Activated CD4-positive, alpha-beta T cell treated with anti-CD3 and anti-CD28 coated beads for 48 hours (primary cell): ENCODE results near the gene GPSM1.
"Not testable (repeated sequence)": the region's sequence is repeated elsewhere in the genome, so short reads cannot be mapped to it uniquely, and the experiment has no call there.

Experiments
- DNase-seq: peaks from one replicate; pipeline ENCODE4 v3.0.0-alpha.2; 2020

GPSM1 gene

DNA sequence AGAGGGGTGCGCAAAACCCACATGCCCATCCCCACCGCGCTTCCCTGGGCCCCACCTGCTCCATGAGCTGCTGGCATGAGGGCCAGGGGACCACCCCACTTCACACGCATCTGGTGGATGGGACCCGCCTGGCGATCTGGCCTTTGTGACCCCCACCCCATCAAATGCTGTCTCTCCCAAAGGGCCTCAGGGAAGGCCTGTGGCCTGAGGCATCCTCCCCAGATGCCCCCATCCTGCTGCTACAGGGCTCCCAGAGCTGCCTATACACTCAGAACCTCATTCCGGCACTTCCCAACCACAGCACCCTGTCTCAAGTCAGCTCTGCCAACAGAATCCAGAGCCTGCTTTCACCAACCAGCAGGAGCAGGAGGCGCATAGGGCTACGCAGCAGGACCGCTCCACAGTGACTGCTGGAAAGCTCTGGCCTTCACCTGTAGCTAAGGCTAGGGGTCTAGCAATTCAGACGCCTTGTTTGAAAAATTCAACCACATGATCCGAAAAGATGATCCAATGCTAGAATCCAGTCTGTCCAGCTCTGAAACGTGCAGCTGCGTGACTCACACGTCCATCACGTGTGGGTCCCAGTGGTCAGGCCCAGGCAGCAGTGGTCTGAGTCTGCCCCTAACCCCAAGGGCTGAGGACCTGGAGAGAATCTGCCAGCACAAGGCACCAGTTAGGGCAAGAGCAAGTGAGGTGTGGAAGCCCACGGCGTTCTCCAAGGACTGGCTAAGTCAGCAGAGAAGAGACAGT lies 74.0 kb downstream of the GPSM1 start:
- no peak for DNase-seq

- no peak for DNase-seq
Measured at GRCh38 chr9:136402067-136402466, 74.7 kb downstream of the GPSM1 start.

- peak; percentile 82 for DNase-seq
Measured at GRCh38 chr9:136403538-136403914, 76.2 kb downstream of the GPSM1 start.

- peak; percentile 63 for DNase-seq
Measured at GRCh38 chr9:136403915-136404800, 76.8 kb downstream of the GPSM1 start.

- no peak for DNase-seq
Measured at GRCh38 chr9:136404801-136405136, 77.4 kb downstream of the GPSM1 start.

- no peak for DNase-seq
Measured at GRCh38 chr9:136405481-136405880, 78.1 kb downstream of the GPSM1 start.

DNA sequence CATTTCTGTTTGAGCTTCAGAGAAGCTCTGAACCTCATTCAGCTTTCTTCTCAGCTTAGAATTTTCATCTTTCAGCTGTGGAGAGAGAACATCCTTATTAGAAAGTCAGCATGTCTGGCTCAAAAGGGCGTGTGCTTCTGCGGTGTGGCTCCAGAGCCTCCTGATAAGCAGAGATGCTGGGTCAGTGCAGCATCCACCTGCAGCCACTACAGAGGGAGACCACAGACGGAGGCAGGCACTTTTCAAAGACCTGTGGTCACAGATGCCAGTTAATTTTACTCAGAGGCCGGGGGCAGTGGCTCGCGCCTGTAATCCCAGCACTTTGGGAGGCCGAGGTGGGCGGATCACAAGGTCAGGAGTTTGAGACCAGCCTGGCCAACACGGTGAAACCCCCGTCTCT lies 78.6 kb downstream of the GPSM1 start:
- not testable (repeated sequence) for DNase-seq

DNA sequence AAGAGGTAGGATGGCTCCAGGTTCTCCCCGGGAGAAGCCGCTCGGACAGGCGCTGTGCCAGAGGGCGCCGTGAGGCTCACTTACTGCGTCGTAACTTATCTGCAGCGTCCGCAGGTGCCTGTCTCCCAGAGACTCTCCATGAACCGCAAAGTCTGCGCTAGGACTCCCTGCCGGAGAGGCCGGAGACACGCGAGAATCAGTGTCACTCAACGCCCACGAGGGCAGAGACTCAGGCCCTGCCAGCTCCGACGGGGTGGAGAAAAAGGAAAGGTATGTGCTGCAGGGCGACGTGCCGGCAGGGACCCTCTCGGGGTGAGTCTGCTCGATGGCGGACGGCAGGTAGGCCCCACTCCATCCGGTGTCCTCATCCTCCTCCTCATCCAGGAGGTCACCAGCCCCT lies 79.7 kb downstream of the GPSM1 start:
- DNase-seq = not testable (repeated sequence)

- no peak for DNase-seq
Measured at GRCh38 chr9:136407911-136408310, 80.6 kb downstream of the GPSM1 start.
